GM12864 (cell line): Measurements from ENCODE around the gene BRIP1.
"Not testable (repeated sequence)": the region's sequence is repeated elsewhere in the genome, so short reads cannot be mapped to it uniquely, and the experiment has no call there.

Experiments used
- DNase-seq: peaks from one replicate; pipeline ENCODE4 v3.0.0-alpha.2; 2011; ENCODE audit warnings: low read depth
- H3K4me3 ChIP-seq: 2 replicates; pipeline ENCODE4 v1.5.1; 2011; ENCODE audit warnings: mild to moderate bottlenecking, low read depth, low read length, control low read depth
- CTCF ChIP-seq: IDR thresholded peaks from 2 replicates; pipeline ENCODE4 v1.5.1; 2011; ENCODE audit warnings: low read depth, mild to moderate bottlenecking, moderate library complexity, low read length, control low read depth, inconsistent platforms; ENCODE audit errors: missing control alignments

The BRIP1 gene

GRCh38 chr17:61726977-61727376 is 136.4 kb downstream of the BRIP1 start:
- TF ChIP-seq CTCF, result no peak
- DNase-seq, result no peak
- H3K4me3 ChIP-seq, result no peak overlapping the region

GRCh38 chr17:61724777-61725176 is 138.6 kb downstream of the BRIP1 start:
- TF ChIP-seq CTCF, result no peak
- no peak overlapping the region for H3K4me3 ChIP-seq
- DNase-seq, result no peak

GRCh38 chr17:61723914-61724313 is 139.4 kb downstream of the BRIP1 start:
- DNase-seq, result no peak
- TF ChIP-seq CTCF, result no peak
- no peak overlapping the region for H3K4me3 ChIP-seq

GRCh38 chr17:61723183-61723582 is 140.1 kb downstream of the BRIP1 start:
- TF ChIP-seq CTCF, result no peak
- H3K4me3 ChIP-seq, result no peak overlapping the region
- DNase-seq, result no peak

GRCh38 chr17:61722398-61722797 is 140.9 kb downstream of the BRIP1 start:
- TF ChIP-seq CTCF, result no peak
- no peak overlapping the region for H3K4me3 ChIP-seq
- no peak for DNase-seq

GRCh38 chr17:61720016-61720795 is 143.1 kb downstream of the BRIP1 start:
- TF ChIP-seq CTCF, result no peak
- no peak for DNase-seq
- H3K4me3 ChIP-seq, result no peak overlapping the region

- not testable (repeated sequence) for DNase-seq, H3K4me3 ChIP-seq
Observed at GRCh38 chr17:61719220-61719619, 144.1 kb downstream of the BRIP1 start.
